DMS153 treated with DMSO at 0.1 percent for 48 hours (cell line): Measurements from ENCODE around the gene S100A16.
"Not testable (repeated sequence)": the region's sequence is repeated elsewhere in the genome, so short reads cannot be mapped to it uniquely, and the experiment has no call there.

Source experiments
- DNase-seq: peaks from one replicate; lab custom pipeline; 2025; ENCODE audit not compliant: unreplicated experiment; lab: John Stamatoyannopoulos, UW

S100A16 gene, protein sequence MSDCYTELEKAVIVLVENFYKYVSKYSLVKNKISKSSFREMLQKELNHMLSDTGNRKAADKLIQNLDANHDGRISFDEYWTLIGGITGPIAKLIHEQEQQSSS

GRCh38 chr1:153612755-153613331, at the start of gene S100A16:
Gene S100A16, minus strand, starts transcription at chr1:153613137. Its CDS starts 4,986 bp downstream, at chr1:153608151.
- DNase-seq = no peak

- no peak for DNase-seq
These were observed 49.3 kb upstream of the S100A16 start for GRCh38 chr1:153662269-153662668.

DNA sequence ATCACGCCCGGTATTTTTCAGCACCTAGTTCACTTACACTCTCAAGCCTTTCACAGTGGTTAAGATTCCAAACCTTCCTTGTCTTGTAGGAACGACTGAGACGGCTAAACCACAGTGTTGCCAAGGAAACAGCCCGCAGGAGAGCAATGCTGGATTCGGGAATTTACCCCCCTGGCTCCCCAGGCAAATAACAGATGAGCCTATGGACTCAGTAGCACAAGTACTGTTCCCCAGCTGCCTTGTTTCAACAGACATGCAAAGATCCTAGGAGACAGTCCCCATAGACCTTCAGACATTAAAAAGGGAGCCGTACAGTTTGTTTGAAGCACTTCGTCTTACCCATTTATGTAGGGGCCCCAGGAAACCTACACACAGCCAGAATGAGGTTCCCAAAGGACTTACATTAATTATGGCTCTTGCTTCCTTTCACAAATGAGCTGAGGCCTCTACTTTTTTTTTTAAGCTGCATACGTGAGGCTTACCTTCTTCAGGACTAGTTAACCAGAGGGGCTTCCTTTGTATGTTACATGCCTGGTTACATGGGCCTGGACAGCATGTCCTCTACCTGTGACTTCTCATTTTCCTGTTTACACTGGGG, 48.3 kb upstream of the S100A16 start:
- no peak for DNase-seq

DNA sequence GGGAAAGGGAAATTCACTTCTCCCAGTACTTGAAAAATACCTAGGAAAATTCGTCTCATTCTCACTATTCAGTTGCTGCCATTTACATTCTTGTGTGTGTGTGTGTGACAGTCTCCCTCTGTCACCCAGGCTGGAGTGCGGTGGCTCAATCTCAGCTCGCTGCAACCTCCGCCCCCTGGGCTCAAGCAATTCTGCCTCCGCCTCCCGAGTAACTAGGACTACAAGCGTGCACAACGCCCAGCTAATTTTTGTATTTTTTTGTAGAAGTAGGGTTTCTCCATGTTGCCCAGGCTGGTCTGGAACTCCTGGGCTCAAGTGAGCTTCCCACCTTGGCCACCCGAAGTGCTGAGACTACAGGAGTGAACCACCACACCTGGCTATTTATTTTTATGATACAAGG, 46.7 kb upstream of the S100A16 start:
- DNase-seq = no peak

DNA sequence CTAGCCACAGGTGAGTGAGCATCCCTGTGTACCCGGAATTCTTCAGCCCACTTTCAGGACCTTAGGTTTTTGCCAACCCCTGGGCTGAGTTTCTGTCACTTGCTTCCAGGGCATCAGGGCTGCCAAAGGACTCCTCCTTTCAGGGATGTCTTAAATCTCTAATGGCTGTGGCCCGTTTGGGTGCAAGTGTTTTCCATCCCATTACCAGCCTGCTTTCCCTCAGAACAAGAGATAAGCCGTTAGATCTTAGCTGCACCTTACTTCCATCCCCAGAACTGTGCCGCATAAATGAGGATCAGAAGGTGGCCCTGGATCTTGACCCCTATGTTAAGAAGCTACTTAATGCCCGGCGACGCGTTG, 46.2 kb upstream of the S100A16 start:
- no peak for DNase-seq

DNA sequence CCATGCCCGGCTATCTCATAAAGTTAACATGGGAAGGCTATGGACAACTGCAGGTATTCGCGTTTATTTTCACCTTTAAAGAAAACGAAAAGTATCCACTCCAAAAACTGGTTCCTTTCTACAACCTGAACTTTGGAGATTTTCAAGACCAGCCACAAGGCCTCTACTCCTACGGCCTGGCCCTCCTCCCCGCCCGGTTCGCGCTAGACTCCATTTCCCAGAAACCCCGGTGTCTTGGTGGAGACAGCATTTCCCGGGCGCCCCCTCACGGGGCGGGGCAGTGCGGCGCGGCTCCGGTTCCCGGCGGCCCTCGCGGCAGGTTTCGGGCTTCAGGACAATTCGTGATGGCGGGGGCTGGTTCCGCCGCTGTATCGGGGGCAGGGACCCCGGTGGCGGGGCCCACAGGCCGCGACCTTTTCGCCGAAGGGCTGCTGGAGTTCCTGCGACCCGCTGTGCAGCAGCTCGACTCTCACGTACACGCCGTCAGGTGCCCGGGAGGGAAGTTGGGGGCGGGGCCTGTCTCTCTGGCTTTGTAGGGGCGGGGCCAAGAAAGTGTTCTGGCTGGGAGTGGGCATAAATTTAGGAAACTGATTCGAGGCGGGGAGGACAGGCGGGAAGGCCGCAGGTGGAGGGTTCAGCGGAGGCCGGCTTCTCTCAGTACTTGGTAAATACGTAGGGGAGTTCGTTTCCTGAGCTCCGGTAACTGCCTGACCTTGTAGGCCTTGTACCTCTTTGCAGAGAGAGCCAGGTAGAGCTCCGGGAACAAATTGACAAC, 45.6 kb upstream of the S100A16 start, which contains the start of gene SNAPIN:
Gene SNAPIN (plus strand): TSS at position 304 of the 775 bp plus-strand sequence. CDS start 41 bp downstream, at position 345.
- peak; percentile 95 for DNase-seq

DNA sequence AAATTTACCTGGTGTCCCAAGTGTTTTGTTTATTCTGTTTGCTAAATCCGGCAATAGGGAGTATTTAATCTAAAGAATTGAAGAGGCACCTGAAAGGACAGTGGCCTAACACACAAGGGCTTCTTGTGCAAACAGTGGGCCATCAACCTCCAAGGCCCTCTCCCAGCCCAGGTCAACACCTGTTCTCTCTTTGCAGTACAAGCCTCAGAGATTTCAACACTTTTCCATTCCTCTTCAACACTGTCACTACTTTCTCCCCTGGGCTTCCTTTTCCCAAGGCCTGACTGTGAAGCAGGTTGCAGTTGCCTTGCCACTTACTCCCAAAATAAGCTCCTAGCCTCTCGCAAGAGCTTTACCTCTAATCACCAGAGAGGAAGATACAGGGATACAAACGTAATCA, 42.4 kb upstream of the S100A16 start:
- DNase-seq = no peak

DNA sequence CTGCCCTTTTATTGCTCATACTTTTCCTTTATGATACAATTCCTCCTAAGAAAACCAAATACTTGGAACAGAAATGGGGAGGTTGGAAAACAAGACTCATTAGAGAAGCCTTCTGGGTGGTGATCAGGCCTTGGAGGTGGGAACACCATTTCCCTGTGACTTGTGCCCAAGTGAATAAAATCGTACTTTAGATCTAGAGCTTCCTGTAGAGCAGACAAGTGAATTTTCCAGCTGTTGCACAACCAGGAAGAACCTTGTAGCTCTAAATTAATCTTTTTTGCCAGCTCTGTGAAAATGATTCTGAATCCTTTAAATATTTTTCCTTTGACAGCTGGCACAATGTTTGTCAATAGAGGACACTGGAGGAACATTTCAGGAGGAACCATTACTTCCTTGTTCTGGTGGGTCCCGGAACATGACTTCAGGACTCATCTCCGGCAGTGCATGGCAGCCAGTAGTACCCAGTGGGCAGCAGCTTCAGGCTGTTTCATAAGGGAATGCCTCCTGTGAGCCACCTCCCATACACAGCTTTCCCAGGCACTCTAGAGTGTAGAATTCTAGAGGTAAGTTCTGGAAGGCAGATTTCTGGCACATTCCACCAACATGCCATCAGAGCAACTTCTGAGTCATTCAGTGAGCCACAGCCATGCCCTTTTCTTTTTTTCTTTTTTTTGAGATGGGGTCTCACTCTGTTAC, 40.0 kb upstream of the S100A16 start:
- DNase-seq = no peak

- DNase-seq = no peak
These were observed 38.8 kb upstream of the S100A16 start for GRCh38 chr1:153651771-153652170.

- DNase-seq = no peak
These were observed 36.9 kb upstream of the S100A16 start for GRCh38 chr1:153649863-153650235.

DNA sequence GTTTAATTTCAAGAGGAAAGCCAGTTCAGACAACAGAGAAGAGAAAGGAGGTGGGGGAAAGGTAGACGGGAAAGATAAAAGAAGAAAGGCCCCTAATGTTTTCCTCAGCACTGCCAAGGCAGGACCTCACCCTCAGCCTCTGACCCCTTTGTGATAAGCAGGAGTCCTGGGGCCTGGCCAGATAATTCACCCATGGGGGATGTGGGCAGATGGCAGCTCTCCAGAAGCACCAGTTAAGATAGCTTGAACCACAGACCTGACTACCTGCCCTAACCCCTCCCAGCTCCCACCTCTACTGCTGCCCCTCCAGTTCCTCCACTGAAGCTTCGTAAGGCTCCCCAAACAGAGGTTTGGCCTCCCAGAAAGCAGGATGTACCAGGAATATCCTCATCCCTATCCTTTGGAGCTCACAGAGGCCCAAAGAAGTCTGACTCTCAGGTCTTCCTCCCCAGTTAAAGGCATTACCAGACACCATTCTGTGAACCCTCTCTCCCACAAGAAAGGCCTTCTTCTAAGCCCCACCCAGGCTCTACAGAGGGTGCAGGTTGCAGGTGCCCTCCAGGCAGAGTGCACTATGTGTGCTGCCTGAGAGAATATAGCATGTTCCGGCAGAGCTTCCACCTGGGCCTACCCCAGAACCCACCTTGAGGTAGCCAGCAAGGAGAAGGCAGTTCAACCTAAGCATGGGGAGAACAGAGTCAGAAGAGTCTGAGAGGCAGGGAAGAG, 36.4 kb upstream of the S100A16 start:
- no peak for DNase-seq

- no peak for DNase-seq
These were observed 35.2 kb upstream of the S100A16 start for GRCh38 chr1:153648000-153648643.

DNA sequence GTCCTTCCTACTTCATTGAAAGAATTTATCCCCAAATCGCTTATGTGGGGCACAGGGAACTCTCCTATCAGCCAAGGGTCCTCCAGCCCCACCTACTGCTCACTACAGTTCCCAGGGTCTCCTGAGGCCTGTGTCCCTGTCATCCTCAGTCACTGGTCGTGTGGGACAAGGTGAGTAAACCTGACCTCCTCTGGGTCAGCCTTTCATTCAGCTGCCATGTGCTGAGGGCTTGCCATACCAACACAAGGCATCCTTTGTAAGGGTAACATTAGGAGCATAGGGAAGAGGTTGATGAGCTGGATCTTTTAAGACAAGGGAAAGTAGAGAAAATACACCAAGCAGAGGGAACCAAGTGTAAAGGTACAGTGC, 34.4 kb upstream of the S100A16 start:
- DNase-seq = no peak

DNA sequence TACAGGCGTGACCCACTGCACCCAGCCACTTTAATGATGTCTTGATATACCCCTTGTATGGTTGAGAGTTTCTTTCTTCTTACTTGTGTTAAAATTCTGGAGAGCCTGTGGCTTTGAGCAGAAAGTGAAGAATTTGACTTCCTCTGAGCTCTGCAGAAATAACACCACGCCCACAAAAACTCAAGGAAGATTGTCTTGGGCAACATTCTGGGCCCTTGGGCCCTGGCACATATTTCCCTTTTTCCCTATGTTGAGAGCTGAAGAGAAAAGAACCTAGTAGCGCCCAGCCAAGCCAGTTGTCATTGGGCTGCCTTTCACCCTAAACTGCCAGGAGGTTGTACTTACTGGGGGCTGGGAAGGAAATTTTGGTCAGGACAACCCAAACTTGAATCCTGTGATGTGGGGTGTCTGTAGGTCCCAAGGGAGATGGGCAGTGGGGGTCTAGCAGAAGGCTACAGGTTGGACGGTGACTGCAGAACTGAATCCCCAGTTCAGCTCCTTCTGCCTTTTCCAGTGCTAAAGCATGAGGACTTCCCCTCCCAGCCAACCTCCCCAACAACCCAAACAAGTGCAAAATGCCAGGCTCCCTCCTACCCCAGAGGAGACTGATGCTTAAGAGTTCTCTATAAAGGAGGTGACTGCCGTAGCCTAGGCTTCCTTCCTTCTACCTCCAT, 33.9 kb upstream of the S100A16 start:
- no peak for DNase-seq

- no peak for DNase-seq
These were observed 30.9 kb upstream of the S100A16 start for GRCh38 chr1:153643816-153644215.

GRCh38 chr1:153643100-153643499, 30.2 kb upstream of the S100A16 start:
- no peak for DNase-seq

GRCh38 chr1:153642161-153642560, 29.2 kb upstream of the S100A16 start:
- DNase-seq = no peak

DNA sequence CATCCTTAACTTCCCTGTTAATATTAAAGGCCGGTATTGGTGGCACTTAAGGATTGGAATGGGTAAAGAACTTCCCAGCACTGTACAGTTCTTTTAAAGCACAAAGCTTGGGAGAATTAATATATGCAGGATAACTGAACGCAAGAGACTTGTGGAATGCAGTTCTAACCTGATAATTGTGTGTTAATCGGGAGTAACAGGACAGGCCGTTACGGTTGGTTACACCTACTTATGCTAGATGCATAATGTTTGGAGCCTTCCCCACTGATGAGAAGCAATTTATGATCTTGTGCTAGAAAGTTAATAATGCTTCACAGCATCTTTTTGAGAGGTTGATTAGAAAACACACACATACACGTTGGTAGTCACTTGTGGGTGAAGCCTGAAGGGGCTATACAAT, 27.9 kb upstream of the S100A16 start:
- no peak for DNase-seq

DNA sequence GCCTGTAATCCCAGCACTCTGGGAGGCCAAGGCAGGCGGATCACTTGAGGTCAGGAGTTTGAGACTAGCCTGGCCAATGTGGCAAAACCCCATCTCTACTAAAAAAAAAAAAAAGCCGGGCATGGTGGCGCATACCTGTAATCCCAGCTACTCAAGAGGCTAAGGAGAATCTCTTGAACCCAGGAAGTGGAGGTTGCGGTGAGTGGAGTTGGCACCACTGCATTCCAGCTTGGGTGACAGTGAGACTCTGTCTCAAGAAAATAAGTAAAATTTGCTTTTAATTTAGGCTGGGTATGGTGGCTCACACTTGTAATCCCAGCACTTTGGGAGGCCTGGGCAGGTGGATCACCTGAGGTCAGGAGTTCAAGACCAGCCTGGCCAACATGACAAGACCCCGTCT, 27.3 kb upstream of the S100A16 start:
- DNase-seq = not testable (repeated sequence)

DNA sequence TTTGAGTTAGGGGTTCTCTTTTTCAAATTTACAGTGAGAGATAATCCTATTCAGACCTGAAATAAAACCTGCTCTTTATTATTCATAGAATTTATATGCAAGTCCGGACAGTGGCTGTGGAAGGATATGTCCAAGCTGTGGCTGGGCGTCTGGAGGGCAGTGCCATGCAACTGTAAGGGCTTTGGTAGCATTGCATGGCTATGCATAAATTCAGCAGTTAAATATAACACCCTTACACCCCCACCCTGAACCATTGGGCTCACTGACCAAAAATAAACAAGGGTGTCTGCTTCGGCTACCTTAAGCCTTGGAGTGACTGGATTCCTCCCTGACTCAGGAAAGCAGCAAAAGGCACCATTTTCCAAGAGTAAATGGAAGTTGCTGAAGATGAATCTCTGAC, 26.3 kb upstream of the S100A16 start:
- DNase-seq = no peak
